HepG2 (cell line): ENCODE results near the gene CCSER2. TPM values are rescaled to one million over a fixed set of nuclear protein-coding genes. Genes with fewer than 3 reads are reported as not detected.

Source experiments
- ERF ChIP-seq: IDR thresholded peaks from 2 replicates; pipeline ENCODE4 v1.6.1; 2018; ENCODE audit warnings: missing biosample characterization, missing genetic modification reagents
- FOXJ3 ChIP-seq: sonication (generic); formaldehyde crosslinking; IDR thresholded peaks from 2 replicates; pipeline ENCODE4 v1.4.0; 2020; ENCODE audit warnings: missing genetic modification reagents, mild to moderate bottlenecking, borderline replicate concordance
- FOXO1 ChIP-seq: sonication (generic); formaldehyde crosslinking; IDR thresholded peaks from 2 replicates; pipeline ENCODE4 v1.4.0; 2020; ENCODE audit warnings: missing genetic modification reagents
- FOXP1 ChIP-seq, 2 experiments: fragments of 450-650 bp in 1 of 2; IDR thresholded peaks; 2 replicates each; pipeline ENCODE4 v1.6.1; 2017 to 2018; ENCODE audit warnings: antibody characterized with exemption in 1 of 2
- GATAD1 ChIP-seq: IDR thresholded peaks from 2 replicates; pipeline ENCODE4 v1.6.1; 2016; ENCODE audit warnings: missing genetic modification reagents, missing compliant biosample characterization
- HDAC1 ChIP-seq: sonication (generic); formaldehyde crosslinking; IDR thresholded peaks from 2 replicates; pipeline ENCODE4 v1.5.1; 2020; ENCODE audit warnings: mild to moderate bottlenecking, missing genetic modification reagents
- HMG20A ChIP-seq: IDR thresholded peaks from 2 replicates; pipeline ENCODE4 v1.6.1; 2016; ENCODE audit warnings: borderline replicate concordance
- NR2F2 ChIP-seq: IDR thresholded peaks from 2 replicates; pipeline ENCODE4 v1.6.1; 2012; ENCODE audit warnings: low read depth, inconsistent platforms, borderline replicate concordance
- PRMT3 ChIP-seq: sonication (generic); formaldehyde crosslinking; IDR thresholded peaks from 2 replicates; pipeline ENCODE4 v1.8.1; 2022; ENCODE audit warnings: low read depth, mild to moderate bottlenecking, moderate library complexity, missing genetic modification reagents, borderline replicate concordance
- RELA ChIP-seq: sonication (generic); formaldehyde crosslinking; IDR thresholded peaks from 2 replicates; pipeline ENCODE4 v1.4.0; 2020; ENCODE audit warnings: missing genetic modification reagents
- SOX5 ChIP-seq: IDR thresholded peaks from 2 replicates; pipeline ENCODE4 v1.6.1; 2016; ENCODE audit warnings: borderline replicate concordance
- ZBTB38 ChIP-seq: sonication (generic); formaldehyde crosslinking; IDR thresholded peaks from 2 replicates; pipeline ENCODE4 v1.5.1; 2020; ENCODE audit warnings: mild to moderate bottlenecking, missing genetic modification reagents
- ZFP1 ChIP-seq: IDR thresholded peaks from 2 replicates; pipeline ENCODE4 v1.6.1; 2016
- ZNF260 ChIP-seq: sonication (generic); formaldehyde crosslinking; IDR thresholded peaks from 2 replicates; pipeline ENCODE4 v1.4.0; 2020; ENCODE audit warnings: missing genetic modification reagents, low read depth, mild to moderate bottlenecking, borderline replicate concordance
- ZNF547 ChIP-seq: sonication (generic); formaldehyde crosslinking; IDR thresholded peaks from 2 replicates; pipeline ENCODE4 v1.5.1; 2020; ENCODE audit warnings: mild to moderate bottlenecking, missing genetic modification reagents
- ZNF598 ChIP-seq: sonication (generic); formaldehyde crosslinking; IDR thresholded peaks from 2 replicates; pipeline ENCODE4 v1.5.1; 2020; ENCODE audit warnings: mild to moderate bottlenecking, missing genetic modification reagents, borderline replicate concordance
- polyA plus RNA-seq, 8 experiments: library from polyadenylated mRNA; depleted of rRNA in 3 of 8; stranded (reverse) in 7 of 8; unstranded in 1 of 8; fragments of >200 nt; fragmentation: Illumina TruSeq in 4 of 8; extraction: Trizol in 4 of 8; gene quantifications; 2 replicates each; pipeline versions ENCODE4 v1.2.1 to v1.2.3, GENCODE V29; 2011 to 2016; ENCODE audit warnings: low read depth in 4 of 8, missing spikeins in 1 of 8, mixed read lengths in 1 of 8; ENCODE audit not compliant: insufficient read depth in 1 of 8
- total RNA-seq, 5 experiments: library from RNA; depleted of rRNA; stranded (reverse); fragments of >200 nt; fragmentation: Illumina TruSeq; extraction: Trizol; gene quantifications; 2 replicates each; pipeline ENCODE4 v1.2.3, GENCODE V29; 2016; ENCODE audit warnings: low read depth in 1 of 5
- TF ChIP-seq, protein P1 (sequence below): sonication (generic); formaldehyde crosslinking; IDR thresholded peaks from 2 replicates; pipeline ENCODE4 v1.4.0; 2020; ENCODE audit warnings: mild to moderate bottlenecking, missing genetic modification reagents
- TF ChIP-seq, protein P2 (sequence below): sonication (generic); formaldehyde crosslinking; IDR thresholded peaks from 2 replicates; pipeline ENCODE4 v1.4.0; 2020; ENCODE audit warnings: missing genetic modification reagents
- TF ChIP-seq, protein P3 (sequence below): sonication (generic); formaldehyde crosslinking; conservative IDR thresholded peaks from 2 replicates; pipeline ENCODE4 v1.4.0; 2020; ENCODE audit warnings: mild to moderate bottlenecking, missing genetic modification reagents, moderate library complexity
- TF ChIP-seq, protein P4 (sequence below): sonication (generic); formaldehyde crosslinking; IDR thresholded peaks from 2 replicates; pipeline ENCODE4 v1.4.0; 2020; ENCODE audit warnings: missing genetic modification reagents
- TF ChIP-seq, protein P5 (sequence below): sonication (generic); formaldehyde crosslinking; IDR thresholded peaks from 2 replicates; pipeline ENCODE4 v1.4.0; 2020; ENCODE audit warnings: missing genetic modification reagents

CCSER2 gene
- total and polyA plus RNA-seq, 2 of the 13 experiments (the other 11 are each of a cell fraction or from before 2014, with no cell fraction given), result 13.3 to 17.2 TPM

- TF ChIP-seq NR2F2 (peak; percentile 89), FOXP1 (IDR thresholded peaks at IDR 0.05) (no peak), FOXP1 (CRISPR knock-in tag; IDR thresholded peaks at IDR 0.05) (peak; percentile 88), FOXJ3 (CRISPR knock-in tag) (peak; percentile 89; the same call in 1 of the 2 replicates), ZFP1 (CRISPR knock-in tag) (no peak), SOX5 (CRISPR knock-in tag) (peak; percentile 74; the same call in 1 of the 2 replicates), GATAD1 (CRISPR knock-in tag) (no peak), ZBTB38 (no peak), PRMT3 (no peak), HDAC1 (peak; percentile 40; the same call in 1 of the 2 replicates), ZNF260 (CRISPR knock-in tag) (no peak), FOXO1 (CRISPR knock-in tag) (peak; percentile 74), ZNF598 (CRISPR knock-in tag) (no peak), HMG20A (peak; percentile 94), RELA (CRISPR knock-in tag) (no peak), ZNF547 (CRISPR knock-in tag) (no peak), ERF (CRISPR knock-in tag) (no peak)
- TF ChIP-seq, protein P1, sequence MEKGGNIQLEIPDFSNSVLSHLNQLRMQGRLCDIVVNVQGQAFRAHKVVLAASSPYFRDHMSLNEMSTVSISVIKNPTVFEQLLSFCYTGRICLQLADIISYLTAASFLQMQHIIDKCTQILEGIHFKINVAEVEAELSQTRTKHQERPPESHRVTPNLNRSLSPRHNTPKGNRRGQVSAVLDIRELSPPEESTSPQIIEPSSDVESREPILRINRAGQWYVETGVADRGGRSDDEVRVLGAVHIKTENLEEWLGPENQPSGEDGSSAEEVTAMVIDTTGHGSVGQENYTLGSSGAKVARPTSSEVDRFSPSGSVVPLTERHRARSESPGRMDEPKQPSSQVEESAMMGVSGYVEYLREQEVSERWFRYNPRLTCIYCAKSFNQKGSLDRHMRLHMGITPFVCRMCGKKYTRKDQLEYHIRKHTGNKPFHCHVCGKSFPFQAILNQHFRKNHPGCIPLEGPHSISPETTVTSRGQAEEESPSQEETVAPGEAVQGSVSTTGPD (CRISPR knock-in tag), result 0 out of 2 replicates have a peak, but pooled peaks have one; percentile 35
- TF ChIP-seq, protein P2, sequence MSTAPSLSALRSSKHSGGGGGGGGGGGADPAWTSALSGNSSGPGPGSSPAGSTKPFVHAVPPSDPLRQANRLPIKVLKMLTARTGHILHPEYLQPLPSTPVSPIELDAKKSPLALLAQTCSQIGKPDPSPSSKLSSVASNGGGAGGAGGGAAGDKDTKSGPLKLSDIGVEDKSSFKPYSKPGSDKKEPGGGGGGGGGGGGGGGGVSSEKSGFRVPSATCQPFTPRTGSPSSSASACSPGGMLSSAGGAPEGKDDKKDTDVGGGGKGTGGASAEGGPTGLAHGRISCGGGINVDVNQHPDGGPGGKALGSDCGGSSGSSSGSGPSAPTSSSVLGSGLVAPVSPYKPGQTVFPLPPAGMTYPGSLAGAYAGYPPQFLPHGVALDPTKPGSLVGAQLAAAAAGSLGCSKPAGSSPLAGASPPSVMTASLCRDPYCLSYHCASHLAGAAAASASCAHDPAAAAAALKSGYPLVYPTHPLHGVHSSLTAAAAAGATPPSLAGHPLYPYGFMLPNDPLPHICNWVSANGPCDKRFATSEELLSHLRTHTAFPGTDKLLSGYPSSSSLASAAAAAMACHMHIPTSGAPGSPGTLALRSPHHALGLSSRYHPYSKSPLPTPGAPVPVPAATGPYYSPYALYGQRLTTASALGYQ (CRISPR knock-in tag), result peak; percentile 44; the same call in 1 of the 2 replicates
- TF ChIP-seq, protein P3, sequence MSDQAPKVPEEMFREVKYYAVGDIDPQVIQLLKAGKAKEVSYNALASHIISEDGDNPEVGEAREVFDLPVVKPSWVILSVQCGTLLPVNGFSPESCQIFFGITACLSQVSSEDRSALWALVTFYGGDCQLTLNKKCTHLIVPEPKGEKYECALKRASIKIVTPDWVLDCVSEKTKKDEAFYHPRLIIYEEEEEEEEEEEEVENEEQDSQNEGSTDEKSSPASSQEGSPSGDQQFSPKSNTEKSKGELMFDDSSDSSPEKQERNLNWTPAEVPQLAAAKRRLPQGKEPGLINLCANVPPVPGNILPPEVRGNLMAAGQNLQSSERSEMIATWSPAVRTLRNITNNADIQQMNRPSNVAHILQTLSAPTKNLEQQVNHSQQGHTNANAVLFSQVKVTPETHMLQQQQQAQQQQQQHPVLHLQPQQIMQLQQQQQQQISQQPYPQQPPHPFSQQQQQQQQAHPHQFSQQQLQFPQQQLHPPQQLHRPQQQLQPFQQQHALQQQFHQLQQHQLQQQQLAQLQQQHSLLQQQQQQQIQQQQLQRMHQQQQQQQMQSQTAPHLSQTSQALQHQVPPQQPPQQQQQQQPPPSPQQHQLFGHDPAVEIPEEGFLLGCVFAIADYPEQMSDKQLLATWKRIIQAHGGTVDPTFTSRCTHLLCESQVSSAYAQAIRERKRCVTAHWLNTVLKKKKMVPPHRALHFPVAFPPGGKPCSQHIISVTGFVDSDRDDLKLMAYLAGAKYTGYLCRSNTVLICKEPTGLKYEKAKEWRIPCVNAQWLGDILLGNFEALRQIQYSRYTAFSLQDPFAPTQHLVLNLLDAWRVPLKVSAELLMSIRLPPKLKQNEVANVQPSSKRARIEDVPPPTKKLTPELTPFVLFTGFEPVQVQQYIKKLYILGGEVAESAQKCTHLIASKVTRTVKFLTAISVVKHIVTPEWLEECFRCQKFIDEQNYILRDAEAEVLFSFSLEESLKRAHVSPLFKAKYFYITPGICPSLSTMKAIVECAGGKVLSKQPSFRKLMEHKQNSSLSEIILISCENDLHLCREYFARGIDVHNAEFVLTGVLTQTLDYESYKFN, result peak; percentile 87
- TF ChIP-seq, protein P4, sequence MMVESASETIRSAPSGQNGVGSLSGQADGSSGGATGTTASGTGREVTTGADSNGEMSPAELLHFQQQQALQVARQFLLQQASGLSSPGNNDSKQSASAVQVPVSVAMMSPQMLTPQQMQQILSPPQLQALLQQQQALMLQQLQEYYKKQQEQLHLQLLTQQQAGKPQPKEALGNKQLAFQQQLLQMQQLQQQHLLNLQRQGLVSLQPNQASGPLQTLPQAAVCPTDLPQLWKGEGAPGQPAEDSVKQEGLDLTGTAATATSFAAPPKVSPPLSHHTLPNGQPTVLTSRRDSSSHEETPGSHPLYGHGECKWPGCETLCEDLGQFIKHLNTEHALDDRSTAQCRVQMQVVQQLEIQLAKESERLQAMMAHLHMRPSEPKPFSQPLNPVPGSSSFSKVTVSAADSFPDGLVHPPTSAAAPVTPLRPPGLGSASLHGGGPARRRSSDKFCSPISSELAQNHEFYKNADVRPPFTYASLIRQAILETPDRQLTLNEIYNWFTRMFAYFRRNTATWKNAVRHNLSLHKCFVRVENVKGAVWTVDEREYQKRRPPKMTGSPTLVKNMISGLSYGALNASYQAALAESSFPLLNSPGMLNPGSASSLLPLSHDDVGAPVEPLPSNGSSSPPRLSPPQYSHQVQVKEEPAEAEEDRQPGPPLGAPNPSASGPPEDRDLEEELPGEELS (CRISPR knock-in tag), result peak; percentile 82
- TF ChIP-seq, protein P5, sequence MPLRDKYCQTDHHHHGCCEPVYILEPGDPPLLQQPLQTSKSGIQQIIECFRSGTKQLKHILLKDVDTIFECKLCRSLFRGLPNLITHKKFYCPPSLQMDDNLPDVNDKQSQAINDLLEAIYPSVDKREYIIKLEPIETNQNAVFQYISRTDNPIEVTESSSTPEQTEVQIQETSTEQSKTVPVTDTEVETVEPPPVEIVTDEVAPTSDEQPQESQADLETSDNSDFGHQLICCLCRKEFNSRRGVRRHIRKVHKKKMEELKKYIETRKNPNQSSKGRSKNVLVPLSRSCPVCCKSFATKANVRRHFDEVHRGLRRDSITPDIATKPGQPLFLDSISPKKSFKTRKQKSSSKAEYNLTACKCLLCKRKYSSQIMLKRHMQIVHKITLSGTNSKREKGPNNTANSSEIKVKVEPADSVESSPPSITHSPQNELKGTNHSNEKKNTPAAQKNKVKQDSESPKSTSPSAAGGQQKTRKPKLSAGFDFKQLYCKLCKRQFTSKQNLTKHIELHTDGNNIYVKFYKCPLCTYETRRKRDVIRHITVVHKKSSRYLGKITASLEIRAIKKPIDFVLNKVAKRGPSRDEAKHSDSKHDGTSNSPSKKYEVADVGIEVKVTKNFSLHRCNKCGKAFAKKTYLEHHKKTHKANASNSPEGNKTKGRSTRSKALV, result no peak
Measured at GRCh38 chr10:84497978-84498377, 169.6 kb downstream of the CCSER2 start (continued).
